ENCODE results near the gene CXCL17.

GRCh38 chr19:42427313-42427712, 15.4 kb downstream of the CXCL17 start, which contains the start of gene LIPE:
- TF ChIP-seq CTCF (IDR thresholded peaks at IDR 0.05): no peak
- no peak for TF ChIP-seq POLR2A (IDR thresholded peaks at IDR 0.05)

Data from prostate gland (tissue), 2 donors.